Stomach (tissue), 4 donors: ENCODE results near the gene CNGA2.

Source experiments
- EP300 ChIP-seq: sonication (generic); formaldehyde crosslinking; IDR thresholded peaks from one replicate; pipeline ENCODE4 v1.6.1; 2017; ENCODE audit warnings: antibody characterized with exemption
- POLR2A ChIP-seq, 4 donors: fragments of 450-650 bp; IDR thresholded peaks; one replicate each; pipeline ENCODE4 v1.6.1; 2016; ENCODE audit warnings: antibody characterized with exemption in 4 of 4, control low read depth in 2 of 4, mild to moderate bottlenecking in 1 of 4, moderate library complexity in 1 of 4

DNA sequence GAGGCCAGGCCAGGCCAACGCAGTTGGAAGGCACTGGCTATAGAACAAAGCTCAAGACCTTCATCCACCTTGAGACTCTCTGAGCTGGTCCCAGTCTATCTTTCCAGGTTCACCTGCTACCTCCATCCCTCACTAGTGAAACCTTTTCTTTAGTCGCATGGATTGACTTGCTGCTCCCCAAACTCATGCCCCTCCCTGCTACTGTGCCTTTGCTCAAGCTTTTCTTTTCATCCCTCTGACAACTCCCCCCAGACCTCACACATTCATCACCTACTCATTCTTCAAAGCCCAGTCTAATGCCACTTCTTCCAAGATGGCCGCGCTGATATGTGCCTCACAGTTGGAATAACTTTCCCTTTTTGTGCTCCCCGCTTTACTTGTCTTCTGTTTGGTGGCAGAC lies 58.0 kb downstream of the CNGA2 start:
- TF ChIP-seq EP300 (no peak), POLR2A (IDR thresholded peaks at IDR 0.05) (no peak)
